COR-L47 (cell line): ENCODE data around the gene SGSM1.
A peak's percentile ranks its signal among the peaks of the same experiment; 100 is the strongest.

Experiments
- DNase-seq: peaks from one replicate; lab custom pipeline; 2025; lab: John Stamatoyannopoulos, UW

Gene SGSM1

GRCh38 chr22:24951942-24952836 is 146.2 kb downstream of the SGSM1 start, which contains the start of gene KIAA1671:
Gene KIAA1671, plus strand, starts transcription at chr22:24952716. Its CDS starts 75,284 bp downstream, at chr22:25028000.
- DNase-seq: peak; percentile 75

- DNase-seq: peak; percentile 67
These were observed 146.9 kb downstream of the SGSM1 start for GRCh38 chr22:24952837-24953383.

GRCh38 chr22:24953384-24954113 is 147.5 kb downstream of the SGSM1 start:
- DNase-seq: no peak

- no peak for DNase-seq
These were observed 148.1 kb downstream of the SGSM1 start for GRCh38 chr22:24954114-24954463.

GRCh38 chr22:24954856-24955255 is 148.8 kb downstream of the SGSM1 start:
- DNase-seq: no peak

- DNase-seq: no peak
These were observed 151.0 kb downstream of the SGSM1 start for GRCh38 chr22:24957043-24957442.

- DNase-seq: no peak
These were observed 155.3 kb downstream of the SGSM1 start for GRCh38 chr22:24961217-24961844.

- no peak for DNase-seq
These were observed 156.1 kb downstream of the SGSM1 start for GRCh38 chr22:24962094-24962493.

- no peak for DNase-seq
These were observed 156.8 kb downstream of the SGSM1 start for GRCh38 chr22:24962835-24963234.

- no peak for DNase-seq
These were observed 158.4 kb downstream of the SGSM1 start for GRCh38 chr22:24964441-24964840.

GRCh38 chr22:24965822-24966626 is 160.0 kb downstream of the SGSM1 start:
- DNase-seq: no peak

- DNase-seq: no peak
These were observed 162.1 kb downstream of the SGSM1 start for GRCh38 chr22:24968066-24968561.

- no peak for DNase-seq
These were observed 163.7 kb downstream of the SGSM1 start for GRCh38 chr22:24969560-24970301.

- no peak for DNase-seq
These were observed 166.4 kb downstream of the SGSM1 start for GRCh38 chr22:24972369-24972768.

- no peak for DNase-seq
These were observed 167.9 kb downstream of the SGSM1 start for GRCh38 chr22:24973872-24974271.

- DNase-seq: no peak
These were observed 169.2 kb downstream of the SGSM1 start for GRCh38 chr22:24975125-24975640.

GRCh38 chr22:24975813-24976341 is 169.9 kb downstream of the SGSM1 start:
- DNase-seq: no peak

- DNase-seq: no peak
These were observed 170.6 kb downstream of the SGSM1 start for GRCh38 chr22:24976442-24977218.
